ENCODE measurements around the gene ARHGEF16.

Gene ARHGEF16

GRCh38 chr1:3439346-3440299 is 14.8 kb upstream of the ARHGEF16 start:
- DNase-seq = no peak

- DNase-seq = no peak
Observed at GRCh38 chr1:3440300-3440681, 14.2 kb upstream of the ARHGEF16 start.

GRCh38 chr1:3440711-3441409 is 13.6 kb upstream of the ARHGEF16 start:
- no peak for DNase-seq

GRCh38 chr1:3441410-3441847 is 13.0 kb upstream of the ARHGEF16 start:
- DNase-seq = no peak

- no peak for DNase-seq
Observed at GRCh38 chr1:3441880-3442279, 12.6 kb upstream of the ARHGEF16 start.

GRCh38 chr1:3442331-3442730 is 12.1 kb upstream of the ARHGEF16 start:
- no peak for DNase-seq

GRCh38 chr1:3442901-3443300 is 11.6 kb upstream of the ARHGEF16 start:
- DNase-seq = no peak

- no peak for DNase-seq
Observed at GRCh38 chr1:3443807-3444206, 10.7 kb upstream of the ARHGEF16 start.

- DNase-seq = no peak
Observed at GRCh38 chr1:3444298-3444697, 10.2 kb upstream of the ARHGEF16 start.

GRCh38 chr1:3444736-3445135 is 9.7 kb upstream of the ARHGEF16 start:
- no peak for DNase-seq

- DNase-seq = no peak
Observed at GRCh38 chr1:3450202-3450863, 4.1 kb upstream of the ARHGEF16 start.

- DNase-seq = no peak
Observed at GRCh38 chr1:3450983-3451382, 3.5 kb upstream of the ARHGEF16 start.

GRCh38 chr1:3451994-3452865 is 2.2 kb upstream of the ARHGEF16 start:
- no peak for DNase-seq

GRCh38 chr1:3452866-3453175 is 1.6 kb upstream of the ARHGEF16 start:
- DNase-seq = no peak

- peak; percentile 5 for DNase-seq
Observed at GRCh38 chr1:3453203-3453761, 1.2 kb upstream of the ARHGEF16 start.

GRCh38 chr1:3454811-3455618 is 550 bp downstream of the ARHGEF16 start:
- peak; percentile 39 for DNase-seq

GRCh38 chr1:3455670-3456448 is 1.4 kb downstream of the ARHGEF16 start:
- DNase-seq = no peak

GRCh38 chr1:3456449-3456963 is 2.0 kb downstream of the ARHGEF16 start:
- no peak for DNase-seq

- no peak for DNase-seq
Observed at GRCh38 chr1:3456964-3457909, 2.8 kb downstream of the ARHGEF16 start.

Measured in NCI-H510A treated with DMSO at 0.1 percent for 48 hours (cell line).